GM12878 (cell line): Measurements from ENCODE around the gene CAMK2B. TPM values are rescaled to one million over a fixed set of nuclear protein-coding genes. Genes with fewer than 3 reads are reported as not detected.

Experiments
- ATAC-seq: fragments of 200-7000 bp; cut with Tn5 transposase; 3 replicates; pipeline ENCODE4 v1.9.1; 2020; ENCODE audit warnings: mild to moderate bottlenecking, moderate library complexity
- BruUV-seq: library from RNA; stranded (reverse); fragments of 400-500 nt; replicated peaks from 2 replicates; lab custom pipeline; 2021; lab: Mats Ljungman, UMichigan
- CTCF ChIA-PET: fragments of 300-600 bp; sonication (Branson Sonifier 250); formaldehyde crosslinking; extraction: SDS; loops from one replicate; lab custom pipeline; 2021; ENCODE audit warnings: inconsistent platforms; lab: Yijun Ruan, JAX
- POLR2A ChIA-PET: fragments of 350-600 bp; formaldehyde crosslinking; extraction: SDS; loops from one replicate; lab custom pipeline; 2021; ENCODE audit warnings: inconsistent platforms; lab: Charles Lee
- RAD21 ChIA-PET: fragments of 300-600 bp; sonication (Branson Sonifier 250); formaldehyde crosslinking; loops from one replicate; lab custom pipeline; 2023; ENCODE audit warnings: antibody characterized with exemption; ENCODE audit not compliant: unreplicated experiment; lab: Charles Lee
- SMC1A ChIA-PET: fragments of 300-600 bp; sonication (Branson Sonifier 250); formaldehyde crosslinking; loops from one replicate; lab custom pipeline; 2023; ENCODE audit not compliant: unreplicated experiment, uncharacterized antibody; lab: Charles Lee
- DNase-seq: peaks from one replicate; pipeline ENCODE4 v3.0.0-alpha.2; 2011; ENCODE audit warnings: low read depth, low spot score
- FAIRE-seq: peaks from 3 replicates; lab custom pipeline; 2011; peaks lifted over from hg19 to GRCh38; lab: Jason Lieb, UNC
- H2AFZ ChIP-seq: 2 replicates; pipeline ENCODE4 v1.6.0; 2011; ENCODE audit warnings: low read depth, low read length, control low read depth; ENCODE audit not compliant: control insufficient read depth
- H3K27ac ChIP-seq: 2 replicates; pipeline ENCODE4 v1.5.1; 2011; ENCODE audit warnings: control low read depth; ENCODE audit not compliant: control insufficient read depth, insufficient read depth
- H3K27me3 ChIP-seq, 2 experiments: replicated peaks in 1 of 2; 2 replicates each; pipeline versions ENCODE4 v1.6.0 to v1.6.1; 2011; ENCODE audit warnings: low read length in 1 of 2; ENCODE audit not compliant: control insufficient read depth in 2 of 2, insufficient read depth in 2 of 2
- H3K36me3 ChIP-seq, 2 experiments: 2 replicates each; pipeline ENCODE4 v1.5.1; 2011; ENCODE audit warnings: low read length in 1 of 2; ENCODE audit not compliant: control insufficient read depth in 2 of 2, insufficient read depth in 2 of 2
- H3K4me1 ChIP-seq: 2 replicates; pipeline ENCODE4 v1.6.1; 2011; ENCODE audit warnings: mild to moderate bottlenecking, low read length, moderate library complexity, mixed read lengths; ENCODE audit not compliant: control insufficient read depth, insufficient read depth
- H3K4me2 ChIP-seq: 2 replicates; pipeline ENCODE4 v1.6.0; 2011; ENCODE audit warnings: control low read depth; ENCODE audit not compliant: control insufficient read depth, insufficient read depth
- H3K4me3 ChIP-seq: fragments of 200-600 bp; sonication (generic); 2 replicates; pipeline ENCODE4 v1.5.1; 2016
- H3K79me2 ChIP-seq: 2 replicates; pipeline ENCODE4 v1.6.0; 2011; ENCODE audit warnings: low read length; ENCODE audit not compliant: control insufficient read depth, insufficient read depth
- H3K9ac ChIP-seq: 2 replicates; pipeline ENCODE4 v1.8.0; 2011; ENCODE audit warnings: low read length, control low read depth, mixed read lengths; ENCODE audit not compliant: control insufficient read depth, insufficient read depth
- H3K9me3 ChIP-seq: replicated peaks from 3 replicates; pipeline ENCODE4 v1.5.1; 2011; ENCODE audit warnings: mild to moderate bottlenecking, low read length; ENCODE audit not compliant: control insufficient read depth, insufficient read depth
- H4K20me1 ChIP-seq: 2 replicates; pipeline ENCODE4 v1.6.0; 2011; ENCODE audit not compliant: control insufficient read depth, insufficient read depth
- BMI1 ChIP-seq: fragments of 450-650 bp; IDR thresholded peaks from 2 replicates; pipeline ENCODE4 v1.6.1; 2016; ENCODE audit warnings: mild to moderate bottlenecking, moderate library complexity, borderline replicate concordance
- CBX5 ChIP-seq: sonication (generic); IDR thresholded peaks from 2 replicates; pipeline ENCODE4 v1.6.1; 2016; ENCODE audit warnings: low read depth, moderate library complexity, mild to moderate bottlenecking, inconsistent platforms
- HDGF ChIP-seq: fragments of 450-650 bp; IDR thresholded peaks from 2 replicates; pipeline ENCODE4 v1.6.1; 2016; ENCODE audit warnings: antibody characterized with exemption
- IKZF1 ChIP-seq: fragments of 450-650 bp; conservative IDR thresholded peaks from 2 replicates; pipeline ENCODE4 v1.6.1; 2017; ENCODE audit warnings: antibody characterized with exemption, mild to moderate bottlenecking
- MYB ChIP-seq: fragments of 150-350 bp; IDR thresholded peaks from 2 replicates; pipeline ENCODE4 v1.6.1; 2014; ENCODE audit warnings: mild to moderate bottlenecking, low read depth, low read length, borderline replicate concordance
- SIN3A ChIP-seq: IDR thresholded peaks from 2 replicates; pipeline ENCODE4 v1.6.1; 2012; ENCODE audit warnings: low read depth, low read length, improper control_type of control experiment
- WGBS: methylation state at CpG from one replicate; pipeline ENCODE4 v1.1.6; 2016; ENCODE audit warnings: low lambda C conversion rate; ENCODE audit not compliant: insufficient replicate concordance, insufficient coverage; ENCODE audit errors: missing lambda C conversion rate; 5-methylcytosine and 5-hydroxymethylcytosine counted together
- in situ Hi-C: fragments of 300-500 bp; cut with MboI; formaldehyde crosslinking; loops from 9 replicates; pipeline ENCODE4 v1.14.3; 2018; ENCODE audit warnings: mixed read lengths
- intact Hi-C: fragments of 100-400 bp; cut with micrococcal nuclease; formaldehyde crosslinking; loops from one replicate; pipeline ENCODE4 v1.14.2; 2022; ENCODE audit not compliant: unreplicated experiment
- polyA plus RNA-seq, 11 experiments: library from polyadenylated mRNA; depleted of rRNA in 4 of 11; unstranded in 6 of 11; stranded (reverse) in 5 of 11; fragments of >200 nt; fragmentation: Nextera tagmentation in 4 of 11; fragmentation: Illumina TruSeq in 1 of 11; extraction: Ambion mirVana in 4 of 11; extraction: Trizol in 1 of 11; gene quantifications; 1 replicate in 1 of 11; 2 replicates in 10 of 11; pipeline versions ENCODE4 v1.2.1 to v1.2.3, GENCODE V29; 2011 to 2016; ENCODE audit warnings: inconsistent platforms in 2 of 11, missing spikeins in 2 of 11, low read depth in 1 of 11
- total RNA-seq, 4 experiments: library from RNA; depleted of rRNA in 3 of 4; stranded (reverse); fragments of >200 nt in 3 of 4; fragmentation: Illumina TruSeq in 1 of 4; extraction: Trizol in 1 of 4; gene quantifications; 2 replicates each; pipeline versions ENCODE4 v1.2.1 to v1.2.3, GENCODE V29; 2013 to 2021
- TF ChIP-seq, protein P1 (sequence below): fragments of 450-650 bp; IDR thresholded peaks from 2 replicates; pipeline ENCODE4 v1.6.1; 2016; ENCODE audit warnings: mild to moderate bottlenecking
- TF ChIP-seq, protein P2 (sequence below): IDR thresholded peaks from 2 replicates; pipeline ENCODE4 v1.6.1; 2012; ENCODE audit warnings: mild to moderate bottlenecking, low read depth, low read length
- TF ChIP-seq, protein P3 (sequence below): IDR thresholded peaks from 2 replicates; pipeline ENCODE4 v1.6.1; 2012; ENCODE audit warnings: low read length, inconsistent platforms
- TF ChIP-seq, protein P4 (sequence below): fragments of 450-650 bp; IDR thresholded peaks from 2 replicates; pipeline ENCODE4 v1.6.1; 2018; ENCODE audit warnings: borderline replicate concordance, mild to moderate bottlenecking; ENCODE audit not compliant: partially characterized antibody

The CAMK2B gene
- total and polyA plus RNA-seq, 10 of the 15 experiments (the other 5 are each of a cell fraction or from before 2014, with no cell fraction given) = 0.06 to 0.23 (median 0.11) TPM; not detected in 5

DNA sequence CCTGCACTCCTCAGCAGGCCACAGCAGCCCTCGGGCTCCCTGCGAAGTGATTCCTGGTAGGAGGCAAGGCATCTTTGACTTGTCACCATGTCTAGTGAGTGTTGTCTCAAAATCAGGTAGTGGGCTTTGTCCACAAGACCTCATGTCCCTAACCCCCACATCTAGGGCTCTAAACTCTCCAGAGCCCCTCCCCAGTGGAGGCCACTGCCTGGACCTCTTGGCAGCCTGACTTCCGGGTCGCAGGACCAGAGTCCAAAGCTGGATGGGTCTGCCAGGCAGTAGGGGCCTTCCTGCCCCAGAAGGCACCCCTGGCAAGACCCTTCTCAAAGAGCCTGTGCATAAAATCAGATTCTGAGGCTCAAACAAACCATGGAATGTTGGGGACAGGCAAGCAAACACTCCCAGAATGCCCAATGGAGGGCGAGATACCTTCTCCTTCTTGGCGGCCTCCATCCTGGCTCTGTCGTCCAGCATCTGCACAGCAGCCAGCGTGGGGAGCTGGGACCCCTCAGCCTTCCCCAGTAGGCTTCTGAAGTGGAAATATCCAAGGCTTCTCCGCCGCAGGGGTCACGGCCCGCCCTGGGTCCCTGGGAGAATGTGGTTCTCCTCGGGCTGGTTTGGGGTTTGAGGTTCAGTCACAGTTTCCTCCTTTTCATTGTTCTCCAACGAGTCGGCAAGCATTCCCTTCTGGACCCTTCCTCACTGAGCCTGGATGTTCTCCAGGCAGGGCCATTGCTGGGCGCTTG is 136.7 kb downstream of the CAMK2B start:
- no peak for FAIRE-seq
- TF ChIP-seq BMI1 (no peak), SIN3A (no peak), IKZF1 (no peak), MYB (no peak), HDGF (no peak), CBX5 (no peak)
- TF ChIP-seq, protein P1, sequence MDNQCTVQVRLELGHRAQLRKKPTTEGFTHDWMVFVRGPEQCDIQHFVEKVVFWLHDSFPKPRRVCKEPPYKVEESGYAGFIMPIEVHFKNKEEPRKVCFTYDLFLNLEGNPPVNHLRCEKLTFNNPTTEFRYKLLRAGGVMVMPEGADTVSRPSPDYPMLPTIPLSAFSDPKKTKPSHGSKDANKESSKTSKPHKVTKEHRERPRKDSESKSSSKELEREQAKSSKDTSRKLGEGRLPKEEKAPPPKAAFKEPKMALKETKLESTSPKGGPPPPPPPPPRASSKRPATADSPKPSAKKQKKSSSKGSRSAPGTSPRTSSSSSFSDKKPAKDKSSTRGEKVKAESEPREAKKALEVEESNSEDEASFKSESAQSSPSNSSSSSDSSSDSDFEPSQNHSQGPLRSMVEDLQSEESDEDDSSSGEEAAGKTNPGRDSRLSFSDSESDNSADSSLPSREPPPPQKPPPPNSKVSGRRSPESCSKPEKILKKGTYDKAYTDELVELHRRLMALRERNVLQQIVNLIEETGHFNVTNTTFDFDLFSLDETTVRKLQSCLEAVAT = no peak
- TF ChIP-seq, protein P2, sequence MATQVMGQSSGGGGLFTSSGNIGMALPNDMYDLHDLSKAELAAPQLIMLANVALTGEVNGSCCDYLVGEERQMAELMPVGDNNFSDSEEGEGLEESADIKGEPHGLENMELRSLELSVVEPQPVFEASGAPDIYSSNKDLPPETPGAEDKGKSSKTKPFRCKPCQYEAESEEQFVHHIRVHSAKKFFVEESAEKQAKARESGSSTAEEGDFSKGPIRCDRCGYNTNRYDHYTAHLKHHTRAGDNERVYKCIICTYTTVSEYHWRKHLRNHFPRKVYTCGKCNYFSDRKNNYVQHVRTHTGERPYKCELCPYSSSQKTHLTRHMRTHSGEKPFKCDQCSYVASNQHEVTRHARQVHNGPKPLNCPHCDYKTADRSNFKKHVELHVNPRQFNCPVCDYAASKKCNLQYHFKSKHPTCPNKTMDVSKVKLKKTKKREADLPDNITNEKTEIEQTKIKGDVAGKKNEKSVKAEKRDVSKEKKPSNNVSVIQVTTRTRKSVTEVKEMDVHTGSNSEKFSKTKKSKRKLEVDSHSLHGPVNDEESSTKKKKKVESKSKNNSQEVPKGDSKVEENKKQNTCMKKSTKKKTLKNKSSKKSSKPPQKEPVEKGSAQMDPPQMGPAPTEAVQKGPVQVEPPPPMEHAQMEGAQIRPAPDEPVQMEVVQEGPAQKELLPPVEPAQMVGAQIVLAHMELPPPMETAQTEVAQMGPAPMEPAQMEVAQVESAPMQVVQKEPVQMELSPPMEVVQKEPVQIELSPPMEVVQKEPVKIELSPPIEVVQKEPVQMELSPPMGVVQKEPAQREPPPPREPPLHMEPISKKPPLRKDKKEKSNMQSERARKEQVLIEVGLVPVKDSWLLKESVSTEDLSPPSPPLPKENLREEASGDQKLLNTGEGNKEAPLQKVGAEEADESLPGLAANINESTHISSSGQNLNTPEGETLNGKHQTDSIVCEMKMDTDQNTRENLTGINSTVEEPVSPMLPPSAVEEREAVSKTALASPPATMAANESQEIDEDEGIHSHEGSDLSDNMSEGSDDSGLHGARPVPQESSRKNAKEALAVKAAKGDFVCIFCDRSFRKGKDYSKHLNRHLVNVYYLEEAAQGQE = no peak
- TF ChIP-seq, protein P3, sequence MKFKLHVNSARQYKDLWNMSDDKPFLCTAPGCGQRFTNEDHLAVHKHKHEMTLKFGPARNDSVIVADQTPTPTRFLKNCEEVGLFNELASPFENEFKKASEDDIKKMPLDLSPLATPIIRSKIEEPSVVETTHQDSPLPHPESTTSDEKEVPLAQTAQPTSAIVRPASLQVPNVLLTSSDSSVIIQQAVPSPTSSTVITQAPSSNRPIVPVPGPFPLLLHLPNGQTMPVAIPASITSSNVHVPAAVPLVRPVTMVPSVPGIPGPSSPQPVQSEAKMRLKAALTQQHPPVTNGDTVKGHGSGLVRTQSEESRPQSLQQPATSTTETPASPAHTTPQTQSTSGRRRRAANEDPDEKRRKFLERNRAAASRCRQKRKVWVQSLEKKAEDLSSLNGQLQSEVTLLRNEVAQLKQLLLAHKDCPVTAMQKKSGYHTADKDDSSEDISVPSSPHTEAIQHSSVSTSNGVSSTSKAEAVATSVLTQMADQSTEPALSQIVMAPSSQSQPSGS = no peak
- TF ChIP-seq, protein P4, sequence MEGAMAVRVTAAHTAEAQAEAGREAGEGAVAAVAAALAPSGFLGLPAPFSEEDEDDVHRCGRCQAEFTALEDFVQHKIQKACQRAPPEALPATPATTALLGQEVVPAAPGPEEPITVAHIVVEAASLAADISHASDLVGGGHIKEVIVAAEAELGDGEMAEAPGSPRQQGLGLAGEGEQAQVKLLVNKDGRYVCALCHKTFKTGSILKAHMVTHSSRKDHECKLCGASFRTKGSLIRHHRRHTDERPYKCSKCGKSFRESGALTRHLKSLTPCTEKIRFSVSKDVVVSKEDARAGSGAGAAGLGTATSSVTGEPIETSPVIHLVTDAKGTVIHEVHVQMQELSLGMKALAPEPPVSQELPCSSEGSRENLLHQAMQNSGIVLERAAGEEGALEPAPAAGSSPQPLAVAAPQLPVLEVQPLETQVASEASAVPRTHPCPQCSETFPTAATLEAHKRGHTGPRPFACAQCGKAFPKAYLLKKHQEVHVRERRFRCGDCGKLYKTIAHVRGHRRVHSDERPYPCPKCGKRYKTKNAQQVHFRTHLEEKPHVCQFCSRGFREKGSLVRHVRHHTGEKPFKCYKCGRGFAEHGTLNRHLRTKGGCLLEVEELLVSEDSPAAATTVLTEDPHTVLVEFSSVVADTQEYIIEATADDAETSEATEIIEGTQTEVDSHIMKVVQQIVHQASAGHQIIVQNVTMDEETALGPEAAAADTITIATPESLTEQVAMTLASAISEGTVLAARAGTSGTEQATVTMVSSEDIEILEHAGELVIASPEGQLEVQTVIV = no peak

More for the DNA sequence above, 136.7 kb downstream of the CAMK2B start:
- Histone ChIP-seq H2AFZ (no peak overlapping the region), H3K9ac (no peak overlapping the region), H3K27me3 (peaks cover 0 to 1% of the 10 kb centered on the region in 2 experiments; a peak in 1 of 4 replicates), H3K9me3 (no peaks in the 10 kb centered on the region), H3K36me3 (no peaks in the 10 kb centered on the region), H3K4me2 (no peak overlapping the region), H3K4me3 (no peak overlapping the region), H3K27ac (no peak overlapping the region), H3K79me2 (no peaks in the 10 kb centered on the region), H4K20me1 (no peaks in the 10 kb centered on the region), H3K4me1 (no peaks in the 10 kb centered on the region)
- WGBS = 18% methylated on average over 16 of the region's 16 CpGs
- intact Hi-C loops = no loop called here
- BruUV-seq = no TSS peak
- ATAC-seq (no peak), DNase-seq (no peak)
- POLR2A ChIA-PET = no interaction called here
- in situ Hi-C loops = no loop called here
- CTCF ChIA-PET = no interaction called here
- SMC1A ChIA-PET = no interaction called here
- RAD21 ChIA-PET = no interaction called here
